ENCODE measurements around the gene RPGRIP1. TPM values are rescaled to one million over a fixed set of nuclear protein-coding genes. Genes with fewer than 3 reads are reported as not detected.
A peak's percentile ranks its signal among the peaks of the same experiment; 100 is the strongest.
"Not testable (repeated sequence)": the region's sequence is repeated elsewhere in the genome, so short reads cannot be mapped to it uniquely, and the experiment has no call there.

Gene RPGRIP1
- total and polyA plus RNA-seq, 8 donors = 0.08 to 0.31 (median 0.21) TPM; not detected in 3

DNA sequence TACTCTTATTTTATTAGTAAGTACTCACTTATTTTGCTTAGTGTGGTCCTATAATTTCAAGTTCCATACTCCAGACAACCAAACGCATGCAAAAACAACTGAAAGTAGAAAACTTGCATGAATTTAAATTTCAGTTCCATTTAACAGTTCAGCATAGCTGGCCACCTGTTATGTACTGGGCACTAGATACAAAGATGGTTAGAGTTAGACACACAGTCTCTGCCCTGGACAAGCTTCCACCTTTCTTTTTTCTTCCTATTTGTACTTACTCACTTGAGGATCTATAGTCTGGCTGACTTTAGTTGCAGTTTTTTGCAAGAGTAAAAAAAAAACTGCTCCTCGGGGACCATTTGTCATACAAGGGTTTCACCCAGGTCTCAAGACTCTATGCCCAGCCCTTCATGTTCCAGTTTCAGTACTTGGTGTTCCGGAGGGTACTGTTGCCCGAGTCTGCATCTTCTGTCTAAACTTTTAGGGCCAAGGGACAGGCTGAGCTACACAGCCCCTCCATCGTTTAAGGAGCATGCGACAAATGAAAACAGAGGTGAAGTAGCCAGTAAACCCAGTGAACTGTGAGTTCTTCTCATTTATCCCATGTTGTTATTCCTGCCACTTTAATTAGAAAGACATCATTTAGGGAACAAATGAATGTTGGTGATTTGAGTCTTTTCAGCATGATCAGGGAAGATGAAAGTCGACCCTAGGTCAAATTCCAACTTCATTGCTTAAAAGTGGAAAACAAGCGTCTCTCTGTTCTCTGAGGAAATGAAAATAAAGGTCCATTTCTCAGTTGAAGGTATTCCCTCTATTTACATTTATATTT lies 22.3 kb downstream of the RPGRIP1 start:
- no peak for TF ChIP-seq CTCF (IDR thresholded peaks at IDR 0.05)

GRCh38 chr14:21302836-21303140 lies 22.9 kb downstream of the RPGRIP1 start:
- ATAC-seq; H3K4me3 ChIP-seq; H3K9me3 ChIP-seq; H3K27me3 ChIP-seq; H3K4me1 ChIP-seq; intact Hi-C loops (cut with DNase I); H3K27ac ChIP-seq; FAIRE-seq; H3K36me3 ChIP-seq; DNase-seq: not testable (repeated sequence)
- WGBS, 2 donors = 80 to 88% methylated on average over 2 of the region's 2 CpGs

More for the DNA sequence above, 22.3 kb downstream of the RPGRIP1 start:
- ATAC-seq = no peak
- Histone ChIP-seq H3K9me3 (no peaks in the 10 kb centered on the region), H3K36me3 (no peaks in the 10 kb centered on the region), H3K27ac (no peak overlapping the region), H3K4me3 (no peak overlapping the region), H3K27me3 (no peaks in the 10 kb centered on the region), H3K4me1 (peaks cover 0 to 3% (median 0%) of the 10 kb centered on the region in 3 donors)
- 71 to 78% methylated on average over 8 of the region's 8 CpGs for WGBS, 2 donors
- no peak for FAIRE-seq
- DNase-seq = no peak
- intact Hi-C loops (cut with DNase I) = no loop called here

GRCh38 chr14:21307637-21308036 lies 27.8 kb downstream of the RPGRIP1 start:
- intact Hi-C loops (cut with DNase I) = no loop called here
- no peaks in the 10 kb centered on the region for H3K36me3 ChIP-seq
- TF ChIP-seq CTCF (IDR thresholded peaks at IDR 0.05) = no peak
- 76 to 81% methylated on average over 3 of the region's 3 CpGs for WGBS, 2 donors
- DNase-seq = no peak
- peaks cover 0 to 8% (median 8%) of the 10 kb centered on the region in 3 donors for H3K4me1 ChIP-seq
- no peak for ATAC-seq
- no peaks in the 10 kb centered on the region for H3K27me3 ChIP-seq
- no peaks in the 10 kb centered on the region for H3K9me3 ChIP-seq
- no peak for FAIRE-seq
- H3K27ac ChIP-seq = peak overlapping the region in 2 of 4 donors; percentile 44 to 81
- H3K4me3 ChIP-seq = no peak overlapping the region

- Histone ChIP-seq H3K27me3 (no peaks in the 10 kb centered on the region), H3K4me3 (peak overlapping the region in 3 of 4 donors; percentile 12 to 45 (median 34)), H3K9me3 (no peaks in the 10 kb centered on the region), H3K4me1 (peaks cover 0 to 8% (median 8%) of the 10 kb centered on the region in 3 donors), H3K27ac (peak overlapping the region; percentile 44 to 86 (median 69)), H3K36me3 (no peaks in the 10 kb centered on the region)
- ATAC-seq (peak; percentile 41 to 70 (median 58)), DNase-seq (no peak), FAIRE-seq (no peak)
- intact Hi-C loops (cut with DNase I) = no loop called here
- TF ChIP-seq CTCF (IDR thresholded peaks at IDR 0.05) = no peak
These were observed 28.2 kb downstream of the RPGRIP1 start for GRCh38 chr14:21308132-21308478.

DNA sequence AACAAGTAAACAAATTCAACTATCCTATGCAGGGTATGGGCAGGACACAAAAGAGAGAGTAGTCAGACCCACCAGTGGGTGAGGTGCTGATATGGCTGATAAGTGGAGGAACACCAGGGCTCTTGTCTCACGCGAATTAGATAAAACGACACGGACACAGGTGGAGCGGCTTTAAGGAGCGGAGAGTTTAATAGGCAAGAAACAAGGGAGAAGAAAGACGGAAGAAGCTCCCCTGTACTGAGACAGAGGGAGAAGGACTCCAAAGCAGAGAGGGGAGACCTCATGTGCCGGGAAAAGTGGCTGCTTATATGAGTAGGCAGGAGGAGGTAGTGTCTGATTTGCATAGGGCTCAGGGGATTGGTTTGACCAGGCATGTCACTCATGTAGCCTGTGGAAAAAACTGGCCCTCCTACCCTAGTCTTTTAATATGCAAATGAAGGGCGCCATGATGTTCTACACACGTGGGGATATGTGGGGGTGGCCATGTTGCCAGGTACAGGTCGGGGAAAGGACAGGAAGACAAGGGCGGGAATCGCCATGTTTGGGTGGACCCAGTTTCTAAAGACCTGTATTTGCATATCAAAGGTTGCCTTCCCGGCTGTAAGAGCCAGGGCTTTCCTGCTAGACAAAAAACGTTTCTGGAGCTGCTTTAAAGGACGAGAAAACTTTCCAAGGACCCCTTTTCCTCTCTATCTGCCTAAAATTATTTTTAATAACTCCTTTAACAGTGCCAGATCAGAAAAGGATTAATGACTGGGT lies 28.8 kb downstream of the RPGRIP1 start:
- intact Hi-C loops (cut with DNase I) = no loop called here
- TF ChIP-seq CTCF (IDR thresholded peaks at IDR 0.05) = no peak
- H3K27ac ChIP-seq = peak overlapping the region; percentile 44 to 86 (median 69)
- ATAC-seq = peak; percentile 92 to 95 (median 94)
- H3K9me3 ChIP-seq = no peaks in the 10 kb centered on the region
- 2 to 4% methylated on average over 16 of the region's 16 CpGs for WGBS, 2 donors
- no peaks in the 10 kb centered on the region for H3K27me3 ChIP-seq
- peaks cover 0 to 8% (median 8%) of the 10 kb centered on the region in 3 donors for H3K4me1 ChIP-seq
- H3K36me3 ChIP-seq = no peaks in the 10 kb centered on the region
- peak overlapping the region in 3 of 4 donors; percentile 12 to 45 (median 34) for H3K4me3 ChIP-seq
- FAIRE-seq = peak; percentile 86
- DNase-seq = peak; percentile 67 to 93 (median 91)

Data from pancreas (tissue), 10 donors.